Amygdala (tissue), 56 donors: ENCODE data around the gene NUDT15.

Experiments used
- DNase-seq, 56 donors: peaks; one replicate each; lab custom pipeline; 2025; lab: John Stamatoyannopoulos, UW

Gene NUDT15

DNA sequence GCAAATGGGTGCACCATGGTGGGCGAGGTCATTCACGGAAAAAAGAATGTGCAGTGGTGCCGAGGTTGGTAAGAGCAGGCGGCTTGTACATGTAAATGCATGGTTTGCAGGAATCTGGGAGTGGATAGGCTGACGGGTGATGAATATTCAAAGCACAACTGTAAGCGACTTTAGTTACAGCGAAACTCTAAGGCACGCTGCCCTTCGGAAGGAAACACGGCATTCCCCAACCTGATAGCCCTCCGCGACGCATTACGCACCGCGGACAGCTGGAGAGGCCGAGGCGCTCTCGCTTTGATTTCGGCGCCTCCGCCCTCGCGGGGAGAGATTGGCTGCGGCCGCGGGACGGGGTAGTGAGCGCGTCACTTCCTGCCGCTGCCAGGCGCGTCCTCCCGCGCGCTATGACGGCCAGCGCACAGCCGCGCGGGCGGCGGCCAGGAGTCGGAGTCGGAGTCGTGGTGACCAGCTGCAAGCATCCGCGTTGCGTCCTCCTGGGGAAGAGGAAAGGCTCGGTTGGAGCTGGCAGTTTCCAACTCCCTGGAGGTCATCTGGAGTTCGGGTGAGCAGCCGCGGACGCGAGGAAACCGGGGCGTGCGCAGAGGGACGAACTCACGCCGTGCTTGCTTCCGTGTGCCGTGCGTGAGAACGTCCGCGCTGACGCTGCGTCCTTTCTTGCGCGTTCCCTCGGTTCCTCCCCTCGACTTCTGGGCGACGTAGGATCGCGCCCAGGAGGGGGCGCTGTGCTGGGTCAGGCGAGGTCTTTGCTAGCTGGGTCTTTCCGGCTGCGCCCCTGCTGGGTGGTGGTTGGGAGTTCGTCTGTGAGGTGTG lies at the start of gene NUDT15:
Gene NUDT15, plus strand, starts transcription at position 381 of the 828 bp plus-strand sequence. Its CDS starts 21 bp downstream, at position 402.
- DNase-seq, result peak; percentile 79 to 97 (median 91)

DNA sequence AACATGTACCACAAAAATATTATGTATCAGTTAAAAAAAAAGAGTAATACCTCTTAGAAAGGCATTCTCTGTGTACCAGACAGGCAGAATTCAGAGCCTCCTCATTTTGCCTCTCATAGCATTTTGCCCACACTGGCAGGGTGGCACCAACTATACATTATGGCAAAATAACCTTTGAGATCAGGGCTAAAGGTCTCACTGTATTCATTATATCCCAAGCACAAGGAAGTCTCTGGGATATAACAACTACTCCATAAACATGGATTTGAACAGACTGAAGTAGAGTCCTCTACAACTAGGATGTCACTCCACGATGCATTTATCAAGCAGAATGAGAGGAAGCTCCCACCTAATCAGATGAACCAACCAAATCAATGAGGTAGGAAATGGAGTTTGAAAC lies 47.1 kb upstream of the NUDT15 start:
- DNase-seq, result no peak

DNA sequence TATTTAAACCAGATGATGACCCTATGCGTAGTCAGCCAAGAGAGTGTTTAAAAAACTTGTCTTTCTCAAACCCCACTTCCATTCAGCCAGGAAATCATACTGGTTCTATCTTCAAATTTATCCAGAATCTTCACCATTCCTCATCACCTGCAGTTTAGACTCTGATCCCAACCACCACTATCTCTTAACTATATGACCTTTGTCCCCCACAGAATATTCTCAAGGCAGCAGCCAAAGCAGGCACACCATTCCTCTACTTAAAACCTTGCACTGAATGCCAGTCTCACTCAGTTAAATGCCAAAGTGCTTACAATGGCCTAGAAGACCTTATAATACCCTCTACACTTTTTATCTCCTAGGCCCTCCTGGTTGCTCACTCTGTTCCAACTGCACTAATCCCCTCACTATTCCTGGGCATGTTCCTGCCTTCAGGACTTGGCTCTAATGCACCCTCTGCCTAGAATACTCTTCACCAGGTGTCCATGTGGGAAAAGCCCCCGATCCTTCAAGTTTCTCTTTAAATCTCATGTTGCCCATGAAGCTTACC lies 46.5 kb upstream of the NUDT15 start:
- no peak for DNase-seq

DNA sequence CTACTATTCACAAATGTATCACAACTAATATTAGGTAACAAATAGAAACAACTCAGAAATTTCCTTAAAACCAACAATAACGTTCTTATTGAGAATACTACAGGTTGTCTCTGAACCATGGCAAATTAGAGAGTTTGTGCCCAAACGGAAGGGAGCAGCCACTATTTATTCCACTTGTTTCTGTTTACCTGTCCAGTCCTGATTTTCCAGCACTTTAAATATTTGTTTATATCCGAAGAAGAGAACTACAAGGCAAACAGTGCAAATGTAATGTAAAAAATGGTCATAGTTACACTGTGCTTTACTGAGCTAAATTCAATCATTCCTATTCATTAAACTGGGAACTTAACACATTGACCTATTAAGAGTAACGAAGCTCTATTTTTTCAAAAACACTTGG lies 45.7 kb upstream of the NUDT15 start:
- no peak for DNase-seq

DNA sequence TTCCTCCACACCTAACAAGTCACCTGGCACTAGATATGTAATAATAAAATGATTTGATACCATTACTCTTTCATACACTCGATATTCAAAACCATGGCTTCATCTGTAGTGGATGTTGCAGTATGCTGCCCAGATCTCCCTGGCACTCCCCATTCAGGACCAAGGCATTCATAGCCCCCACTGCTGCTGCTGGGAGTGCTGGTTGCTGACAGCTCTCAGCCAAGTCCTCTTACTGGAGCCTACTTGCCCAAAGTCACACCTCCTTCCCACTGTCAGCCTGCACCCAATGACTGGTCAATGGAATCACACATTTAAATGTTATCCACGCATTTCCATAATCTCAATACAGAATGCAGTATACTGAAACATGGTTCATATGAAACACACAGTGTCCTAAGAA lies 40.1 kb upstream of the NUDT15 start:
- DNase-seq, result no peak

DNA sequence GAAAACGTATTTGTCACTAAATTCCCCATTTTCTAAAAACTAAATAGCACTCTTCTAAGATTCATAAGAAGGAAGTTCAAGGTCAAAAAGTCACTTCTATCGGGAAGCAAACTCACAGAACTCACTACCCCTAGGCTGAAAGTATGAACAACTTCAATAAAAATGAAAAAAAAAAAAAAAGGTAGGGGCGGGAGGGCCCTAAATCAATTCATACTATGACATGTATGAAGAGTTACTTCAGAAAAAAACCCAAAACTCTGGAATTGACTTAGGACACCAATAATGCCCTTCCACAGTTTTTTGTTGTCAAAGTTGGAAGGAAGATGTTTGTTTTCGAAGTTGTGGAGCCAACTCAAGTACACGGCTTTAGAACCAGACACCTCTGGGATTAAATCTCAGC lies 37.6 kb upstream of the NUDT15 start:
- no peak for DNase-seq

DNA sequence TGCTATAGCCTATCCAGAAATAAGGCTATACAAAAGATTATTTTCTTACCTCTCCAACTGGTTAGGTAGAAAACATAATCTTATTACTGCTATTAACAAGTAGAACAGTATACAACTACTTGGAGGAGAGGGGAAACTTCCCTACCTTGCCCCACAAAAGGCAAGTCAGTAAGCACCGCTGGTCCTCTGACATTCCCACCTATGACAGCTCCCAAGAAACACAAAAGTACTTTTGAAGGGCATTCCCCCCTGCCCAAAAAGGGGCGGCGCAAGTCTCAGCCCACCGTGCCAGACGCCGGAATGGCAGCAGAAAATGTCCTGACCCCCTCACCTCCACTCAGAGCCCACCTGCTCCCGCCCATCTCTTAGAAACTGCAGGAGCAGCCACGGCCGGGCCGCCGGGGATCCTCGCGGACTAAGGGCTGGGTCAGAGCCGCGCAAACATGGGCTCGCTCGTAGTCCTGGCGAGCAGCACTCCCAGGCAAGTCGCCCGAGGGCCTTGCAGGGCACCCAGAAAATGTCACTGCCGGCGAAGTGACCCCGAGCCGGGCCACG lies 36.9 kb upstream of the NUDT15 start:
- DNase-seq, result peak in 6 of 56 donors; percentile 36 to 64 (median 54)

DNA sequence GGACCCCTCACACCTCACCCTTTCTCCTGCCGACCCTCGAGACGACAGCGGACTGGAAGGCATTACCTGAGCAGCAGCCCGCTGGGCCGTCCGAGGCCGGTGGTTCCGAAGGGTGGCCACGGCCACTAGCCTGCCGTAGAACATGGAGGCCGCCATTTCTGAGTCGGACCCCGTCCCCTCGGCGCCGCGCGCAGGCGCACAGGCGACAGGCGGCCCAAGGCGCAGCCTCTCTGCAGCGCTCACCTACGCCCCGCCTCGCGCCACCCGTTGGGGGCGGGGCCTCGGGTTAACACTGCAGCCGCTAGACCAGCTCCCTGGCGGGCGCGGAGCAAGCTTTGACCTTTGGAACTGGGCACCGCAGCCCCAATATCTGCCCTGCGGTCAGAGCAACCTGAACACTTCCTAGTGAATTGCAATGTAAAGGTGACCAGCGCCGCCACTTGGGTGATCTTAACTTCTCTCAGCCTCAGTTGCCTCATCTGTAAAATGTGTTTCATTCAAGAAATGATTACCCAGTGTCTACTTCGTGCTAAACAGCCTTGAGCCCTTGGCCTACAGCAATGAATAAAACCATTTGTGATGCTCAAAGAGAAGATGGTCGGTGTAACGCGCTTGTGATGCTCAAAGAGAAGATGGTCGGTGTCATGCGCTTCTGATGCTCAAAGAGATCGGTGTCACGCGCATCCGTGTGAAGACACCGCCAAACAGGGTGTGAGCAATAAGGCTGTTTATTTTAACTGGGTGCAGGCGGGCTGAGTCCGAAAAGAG lies 36.2 kb upstream of the NUDT15 start, which contains the start of gene SUCLA2:
Gene SUCLA2, minus strand, starts transcription at position 160 of the 768 bp plus-strand sequence. Its CDS starts 4 bp downstream, at position 156.
- DNase-seq, result peak; percentile 23 to 93 (median 80)

DNA sequence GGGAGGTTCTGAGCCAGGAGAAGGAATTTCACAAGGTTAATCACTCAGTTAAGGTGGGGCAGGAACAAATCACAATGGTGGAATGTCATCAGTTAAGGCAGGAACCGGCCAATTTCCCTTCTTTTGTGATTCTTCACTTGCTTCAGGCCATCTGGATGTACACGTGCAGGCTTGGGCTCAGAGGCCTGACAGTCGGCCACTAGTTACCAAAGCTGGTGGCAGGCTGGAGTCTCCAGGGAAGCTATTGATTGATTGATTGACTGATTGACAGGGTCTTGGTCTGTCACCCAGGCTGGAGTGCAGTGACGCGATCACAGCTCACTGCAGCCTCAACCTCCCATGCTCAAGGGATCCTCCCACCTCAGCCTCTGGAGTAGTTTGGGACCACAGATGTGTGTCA lies 35.5 kb upstream of the NUDT15 start:
- peak in 8 of 56 donors; percentile 0 to 9 (median 2) for DNase-seq

DNA sequence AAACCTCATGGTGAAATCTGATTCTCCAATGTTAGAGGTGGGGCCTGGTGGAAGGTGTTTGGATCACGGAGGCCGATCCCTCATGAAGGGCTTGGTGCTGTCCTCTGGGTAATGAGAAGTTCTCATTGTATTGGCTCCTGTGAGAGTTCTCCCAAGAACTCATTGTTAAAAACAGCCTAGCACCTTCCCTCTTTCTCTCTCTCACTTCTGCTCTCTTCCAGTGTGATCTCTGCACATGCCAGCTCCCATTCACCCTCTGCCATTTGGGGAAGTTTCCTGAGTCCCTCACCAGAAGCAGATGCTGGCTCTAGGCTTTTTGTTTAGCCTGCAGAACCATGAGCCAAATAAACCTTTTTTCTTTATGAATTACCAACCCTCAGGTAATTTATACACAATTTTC lies 33.3 kb upstream of the NUDT15 start:
- peak in 9 of 56 donors; percentile 1 to 39 (median 5) for DNase-seq

DNA sequence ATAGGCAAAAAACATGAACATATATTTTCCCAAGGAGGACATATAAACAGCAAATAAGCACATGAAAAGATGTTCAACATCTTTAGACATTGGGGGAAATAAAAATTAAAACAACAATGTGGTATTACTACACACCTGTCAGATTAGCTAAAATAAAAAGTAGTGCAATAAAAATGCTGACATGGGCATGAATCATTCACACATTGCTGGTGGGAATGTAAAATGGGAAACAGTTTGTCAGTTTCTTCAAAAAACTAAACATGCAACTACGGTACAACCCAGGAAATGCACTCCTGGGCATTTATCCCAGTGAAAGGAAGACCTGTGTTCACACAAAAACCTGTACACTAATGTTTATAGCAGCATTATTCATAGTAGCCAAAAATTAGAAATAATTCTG lies 31.1 kb upstream of the NUDT15 start:
- no peak for DNase-seq

DNA sequence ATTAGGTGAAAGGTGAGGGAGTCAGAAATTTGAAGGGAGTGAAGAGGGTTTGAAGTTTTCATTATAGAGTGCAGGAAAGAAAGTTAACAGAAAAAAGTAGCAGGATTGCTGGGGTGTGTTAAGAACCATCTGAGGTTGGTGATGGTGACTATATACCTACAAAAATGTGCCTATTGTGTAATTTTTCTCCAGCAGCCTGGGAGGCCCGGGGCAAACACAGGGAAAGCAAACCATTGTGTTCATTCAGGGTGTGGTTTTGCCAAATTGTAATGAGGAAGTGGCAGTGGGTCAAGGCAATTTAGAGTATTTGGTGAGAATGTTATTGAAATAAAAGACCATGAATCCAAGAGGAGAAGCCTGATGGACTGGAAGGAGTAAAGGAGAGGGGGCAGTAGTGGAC lies 28.2 kb upstream of the NUDT15 start:
- no peak for DNase-seq

DNA sequence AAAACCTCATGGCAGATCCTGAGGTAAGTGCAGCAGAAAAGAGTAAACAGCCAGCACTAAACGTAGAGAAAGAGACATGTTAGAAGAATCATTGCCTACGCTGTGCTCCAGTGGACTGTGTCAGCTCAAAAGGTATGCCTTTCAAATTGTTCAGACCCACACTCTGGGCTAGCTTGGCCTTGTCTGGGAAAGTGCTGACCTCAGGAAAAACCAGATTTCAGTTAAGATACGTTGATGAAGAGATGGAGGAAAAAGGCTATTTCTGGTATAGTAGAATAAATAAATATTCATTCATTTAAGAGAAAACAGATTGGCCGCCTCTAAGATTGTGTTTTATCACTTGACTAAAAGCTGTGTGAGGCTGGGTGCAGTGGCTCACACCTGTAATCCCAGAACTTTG lies 26.8 kb upstream of the NUDT15 start:
- no peak for DNase-seq

DNA sequence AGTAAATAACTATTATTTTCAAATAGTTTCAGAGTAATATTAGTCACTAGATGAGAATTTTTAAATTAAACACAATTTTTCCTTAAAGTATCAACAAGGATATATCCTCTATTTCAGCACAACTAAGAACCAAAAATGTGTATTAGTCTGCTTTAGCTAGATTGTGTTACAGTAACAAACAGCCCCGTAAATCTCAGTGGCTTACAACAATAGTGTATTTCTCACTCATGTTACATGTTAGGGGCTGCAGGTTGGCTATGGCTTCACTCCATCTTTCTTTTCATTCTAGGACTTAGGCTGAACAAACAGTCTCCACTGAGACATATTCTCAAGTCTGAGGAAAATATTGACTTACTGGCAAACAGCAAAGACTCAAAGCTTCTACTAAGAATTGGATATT lies 24.9 kb upstream of the NUDT15 start:
- DNase-seq, result no peak

DNA sequence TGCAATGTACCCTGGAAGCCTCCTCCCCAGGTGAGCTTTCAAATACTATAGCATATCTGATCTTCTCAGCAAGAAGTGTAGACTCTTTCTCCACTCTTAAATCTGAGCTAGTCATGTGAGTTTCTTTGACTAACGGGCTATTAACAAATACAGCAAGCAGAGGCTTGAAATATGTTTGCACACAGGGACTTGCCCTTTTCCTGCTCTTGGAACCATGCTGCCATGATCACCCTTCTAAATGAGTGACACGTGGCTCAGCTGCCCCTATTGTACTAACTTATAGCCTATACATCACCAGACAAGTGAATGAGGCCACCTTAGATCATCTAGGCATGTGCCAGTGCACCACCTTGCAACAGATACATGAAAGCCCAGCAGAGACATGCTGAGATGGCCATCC lies 23.2 kb upstream of the NUDT15 start:
- DNase-seq, result no peak

DNA sequence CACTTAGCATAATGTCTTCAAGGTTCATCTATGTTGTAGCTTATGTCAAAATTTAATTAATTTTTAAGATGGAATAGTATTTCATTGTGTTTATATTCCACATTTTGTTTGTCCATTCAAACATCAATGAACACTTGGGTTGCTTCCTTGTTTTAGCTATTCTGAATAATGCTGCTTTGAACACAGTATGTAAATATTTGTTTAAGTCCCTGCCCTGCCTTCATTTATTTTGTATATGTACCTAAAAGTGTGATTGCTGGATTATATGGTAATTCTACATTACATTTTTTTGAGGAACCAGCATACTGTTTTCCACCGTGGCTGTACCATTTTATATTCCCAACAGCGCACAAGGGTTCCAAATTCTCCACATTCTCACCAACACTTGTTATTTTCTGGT lies 18.9 kb upstream of the NUDT15 start:
- DNase-seq, result no peak

DNA sequence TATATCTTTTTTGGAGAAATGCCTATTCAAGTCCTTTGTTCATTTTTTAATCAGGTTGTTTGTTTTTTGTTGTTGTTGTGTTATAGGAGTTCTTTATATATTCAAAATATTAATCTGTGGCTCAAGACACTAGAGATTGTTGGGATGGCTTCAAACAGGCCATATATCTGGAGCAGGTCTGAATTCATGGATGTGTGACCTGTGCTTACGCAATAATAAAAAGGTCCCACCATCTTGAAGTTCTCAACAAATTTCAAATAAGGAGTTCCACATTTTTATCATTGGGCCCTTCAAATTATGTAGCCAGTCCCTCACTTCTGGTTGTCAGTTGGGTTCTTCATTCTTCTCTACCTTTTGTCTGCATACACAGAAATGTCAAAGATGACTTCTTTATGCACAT lies 17.7 kb upstream of the NUDT15 start:
- no peak for DNase-seq

DNA sequence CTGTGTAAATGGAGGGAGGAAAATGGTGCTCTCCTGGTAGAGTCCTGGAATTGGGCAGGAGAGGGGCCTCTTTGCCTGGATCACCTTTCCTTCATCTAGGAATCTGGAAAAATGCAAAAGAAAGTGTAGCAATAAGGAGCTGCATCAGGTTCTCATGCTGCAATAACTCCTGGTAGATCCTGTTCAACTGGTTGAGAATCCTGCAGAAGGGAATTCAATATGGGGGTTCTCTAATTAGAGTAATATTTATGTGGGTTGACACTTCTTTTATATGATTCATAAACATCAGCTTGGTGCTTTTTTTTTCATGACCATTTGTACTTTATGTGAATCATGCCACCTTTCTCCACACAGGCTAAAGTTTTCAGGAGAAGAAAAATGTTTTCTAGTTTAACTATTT lies 9.5 kb upstream of the NUDT15 start:
- no peak for DNase-seq

DNA sequence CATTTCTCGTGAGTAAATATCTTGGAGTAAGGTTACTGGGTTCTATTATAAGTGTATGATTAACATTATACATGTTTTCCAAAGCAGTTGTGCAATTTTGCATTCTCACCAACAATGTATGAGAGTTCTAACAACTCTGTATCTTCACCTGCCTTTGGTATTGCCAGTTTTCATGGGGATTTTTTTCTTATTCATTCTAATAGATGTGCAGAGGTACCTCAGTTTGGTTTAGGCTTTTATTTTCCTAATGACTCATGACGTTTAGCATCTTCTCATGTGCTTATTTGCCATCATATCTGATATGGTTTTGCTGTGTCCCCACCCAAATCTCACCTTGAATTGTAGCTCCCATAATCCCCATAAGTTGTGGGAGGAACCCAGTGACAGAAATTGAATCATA lies 7.7 kb upstream of the NUDT15 start:
- DNase-seq, result no peak

DNA sequence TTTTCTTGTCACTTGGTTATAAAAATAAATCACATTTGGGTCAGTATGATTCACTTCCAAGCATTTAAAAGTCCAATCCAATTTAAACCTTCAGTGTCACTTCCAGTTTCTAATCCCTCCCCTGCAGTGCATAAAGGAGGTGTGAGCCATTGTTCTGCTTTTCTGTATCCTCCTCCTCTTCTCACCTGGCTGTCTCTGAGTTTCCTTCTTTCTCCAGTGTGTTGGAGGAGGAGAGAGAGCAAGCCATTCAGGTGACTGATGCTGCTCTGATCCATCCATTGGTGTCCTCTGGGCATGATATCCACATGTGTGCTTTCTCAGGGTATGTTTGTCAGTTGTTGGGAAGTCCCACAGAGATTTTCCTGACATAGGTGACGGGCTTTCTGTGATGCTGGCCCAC lies 1.2 kb downstream of the NUDT15 start:
- peak in 2 of 56 donors; percentile 4 to 8 for DNase-seq

DNA sequence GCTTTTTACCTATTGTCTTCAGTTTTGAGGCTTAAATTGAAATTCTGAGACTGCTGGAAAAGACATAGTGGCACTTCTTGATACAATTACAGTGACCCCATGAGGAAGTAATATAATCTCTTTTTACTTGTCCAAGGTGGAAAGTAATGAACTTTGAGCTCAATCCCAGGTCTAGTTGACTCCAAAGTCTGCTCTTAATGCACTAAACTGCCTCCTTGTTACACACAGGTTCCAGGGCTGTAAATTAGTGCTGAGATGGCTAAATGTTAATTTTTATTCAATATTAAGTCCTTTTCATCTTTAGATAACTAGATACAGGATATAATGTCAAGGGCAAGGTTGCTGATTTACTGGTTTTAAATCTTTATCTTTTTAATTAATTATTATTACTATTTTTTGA lies 2.5 kb downstream of the NUDT15 start:
- DNase-seq, result no peak
